Activated T-cell treated with anti-CD3 and anti-CD28 coated beads, Interleukin-2, amount 50 U/mL, for 24 hours (primary cell): ENCODE results near the gene LMAN2.

Experiments
- DNase-seq: peaks from one replicate; pipeline ENCODE4 v3.0.0-alpha.2; 2020
- H3K27ac Mint-ChIP-seq: 2 replicates; pipeline ENCODE4 v1.8.0; 2020; ENCODE audit warnings: mild to moderate bottlenecking, mixed read lengths
- H3K27me3 Mint-ChIP-seq: 2 replicates; pipeline ENCODE4 v1.8.0; 2020; ENCODE audit warnings: mixed read lengths
- H3K36me3 Mint-ChIP-seq: 2 replicates; pipeline ENCODE4 v1.8.0; 2020; ENCODE audit warnings: low read depth, mixed read lengths
- H3K4me1 Mint-ChIP-seq: 2 replicates; pipeline ENCODE4 v1.8.0; 2020; ENCODE audit warnings: low read depth, mixed read lengths
- H3K4me3 Mint-ChIP-seq: 2 replicates; pipeline ENCODE4 v1.8.0; 2020; ENCODE audit warnings: mild to moderate bottlenecking, moderate library complexity, mixed read lengths
- H3K9me3 Mint-ChIP-seq: 2 replicates; pipeline ENCODE4 v1.8.0; 2020; ENCODE audit warnings: mixed read lengths

The LMAN2 gene

GRCh38 chr5:177334781-177335700 lies 16.4 kb downstream of the LMAN2 start:
- no peak for DNase-seq
- H3K27ac Mint-ChIP-seq, result no peak overlapping the region
- H3K27me3 Mint-ChIP-seq, result no peaks in the 10 kb centered on the region
- H3K4me3 Mint-ChIP-seq, result no peak overlapping the region
- H3K36me3 Mint-ChIP-seq, result peaks cover 96% of the 10 kb centered on the region
- H3K9me3 Mint-ChIP-seq, result no peaks in the 10 kb centered on the region
- peaks cover 8% of the 10 kb centered on the region for H3K4me1 Mint-ChIP-seq

- Mint-ChIP-seq H3K27me3 (no peaks in the 10 kb centered on the region), H3K36me3 (peaks cover 94% of the 10 kb centered on the region), H3K4me1 (no peaks in the 10 kb centered on the region), H3K27ac (no peak overlapping the region), H3K9me3 (no peaks in the 10 kb centered on the region), H3K4me3 (no peak overlapping the region)
- no peak for DNase-seq
Measured at GRCh38 chr5:177334155-177334551, 17.3 kb downstream of the LMAN2 start.

- no peak for DNase-seq
- Mint-ChIP-seq H3K27ac (no peak overlapping the region), H3K9me3 (no peaks in the 10 kb centered on the region)
Measured at GRCh38 chr5:177333420-177334154, 17.9 kb downstream of the LMAN2 start.

GRCh38 chr5:177332896-177333260 lies 18.6 kb downstream of the LMAN2 start:
- Mint-ChIP-seq H3K9me3 (no peaks in the 10 kb centered on the region), H3K27ac (no peak overlapping the region), H3K36me3 (peaks cover 91% of the 10 kb centered on the region), H3K4me1 (peaks cover 4% of the 10 kb centered on the region), H3K27me3 (no peaks in the 10 kb centered on the region), H3K4me3 (no peak overlapping the region)
- no peak for DNase-seq

More at GRCh38 chr5:177333420-177334154, 17.9 kb downstream of the LMAN2 start:
- H3K4me3 Mint-ChIP-seq, result no peak overlapping the region
- H3K4me1 Mint-ChIP-seq, result peaks cover 2% of the 10 kb centered on the region
- no peaks in the 10 kb centered on the region for H3K27me3 Mint-ChIP-seq
- peaks cover 91% of the 10 kb centered on the region for H3K36me3 Mint-ChIP-seq

GRCh38 chr5:177332031-177332895 lies 19.2 kb downstream of the LMAN2 start:
- Mint-ChIP-seq H3K4me3 (no peak overlapping the region), H3K27me3 (no peaks in the 10 kb centered on the region), H3K27ac (no peak overlapping the region), H3K9me3 (no peaks in the 10 kb centered on the region), H3K36me3 (peaks cover 91% of the 10 kb centered on the region), H3K4me1 (peaks cover 9% of the 10 kb centered on the region)
- DNase-seq, result no peak

GRCh38 chr5:177330991-177331842 lies 20.3 kb downstream of the LMAN2 start:
- no peak for DNase-seq
- Mint-ChIP-seq H3K4me1 (peaks cover 9% of the 10 kb centered on the region), H3K36me3 (peaks cover 82% of the 10 kb centered on the region), H3K4me3 (no peak overlapping the region), H3K9me3 (no peaks in the 10 kb centered on the region), H3K27ac (peak overlapping the region; percentile 67), H3K27me3 (no peaks in the 10 kb centered on the region)

- no peak for DNase-seq
- H3K36me3 Mint-ChIP-seq, result peaks cover 73% of the 10 kb centered on the region
- H3K27me3 Mint-ChIP-seq, result no peaks in the 10 kb centered on the region
- no peaks in the 10 kb centered on the region for H3K9me3 Mint-ChIP-seq
- peaks cover 11% of the 10 kb centered on the region for H3K4me1 Mint-ChIP-seq
- no peak overlapping the region for H3K4me3 Mint-ChIP-seq
- H3K27ac Mint-ChIP-seq, result no peak overlapping the region
Measured at GRCh38 chr5:177329883-177330282, 21.6 kb downstream of the LMAN2 start.

GRCh38 chr5:177328545-177329231 lies 22.8 kb downstream of the LMAN2 start:
- Mint-ChIP-seq H3K9me3 (no peaks in the 10 kb centered on the region), H3K4me1 (peaks cover 16% of the 10 kb centered on the region), H3K27me3 (no peaks in the 10 kb centered on the region), H3K27ac (peak overlapping the region; percentile 40), H3K4me3 (no peak overlapping the region), H3K36me3 (peaks cover 65% of the 10 kb centered on the region)
- DNase-seq, result no peak

GRCh38 chr5:177327539-177328522 lies 23.6 kb downstream of the LMAN2 start:
- peaks cover 22% of the 10 kb centered on the region for H3K4me1 Mint-ChIP-seq

GRCh38 chr5:177325868-177326381 lies 25.5 kb downstream of the LMAN2 start:
- no peaks in the 10 kb centered on the region for H3K9me3 Mint-ChIP-seq
- no peak for DNase-seq
- H3K27me3 Mint-ChIP-seq, result no peaks in the 10 kb centered on the region
- H3K27ac Mint-ChIP-seq, result no peak overlapping the region
- peaks cover 23% of the 10 kb centered on the region for H3K4me1 Mint-ChIP-seq
- peaks cover 47% of the 10 kb centered on the region for H3K36me3 Mint-ChIP-seq
- H3K4me3 Mint-ChIP-seq, result no peak overlapping the region

More at GRCh38 chr5:177327539-177328522, 23.6 kb downstream of the LMAN2 start:
- DNase-seq, result no peak
- Mint-ChIP-seq H3K9me3 (no peaks in the 10 kb centered on the region), H3K36me3 (peaks cover 59% of the 10 kb centered on the region), H3K27ac (peak overlapping the region; percentile 82), H3K4me3 (no peak overlapping the region), H3K27me3 (no peaks in the 10 kb centered on the region)

- peaks cover 29% of the 10 kb centered on the region for H3K4me1 Mint-ChIP-seq
- no peak overlapping the region for H3K4me3 Mint-ChIP-seq
- H3K36me3 Mint-ChIP-seq, result peaks cover 20% of the 10 kb centered on the region
- H3K9me3 Mint-ChIP-seq, result no peaks in the 10 kb centered on the region
- H3K27me3 Mint-ChIP-seq, result no peaks in the 10 kb centered on the region
- no peak overlapping the region for H3K27ac Mint-ChIP-seq
- no peak for DNase-seq
Measured at GRCh38 chr5:177320879-177321278, 30.6 kb downstream of the LMAN2 start.

- no peak overlapping the region for H3K4me3 Mint-ChIP-seq
Measured at GRCh38 chr5:177319913-177320588, 31.4 kb downstream of the LMAN2 start.

More at GRCh38 chr5:177319913-177320588, 31.4 kb downstream of the LMAN2 start:
- Mint-ChIP-seq H3K4me1 (peaks cover 29% of the 10 kb centered on the region), H3K9me3 (no peaks in the 10 kb centered on the region), H3K36me3 (peaks cover 20% of the 10 kb centered on the region), H3K27ac (no peak overlapping the region), H3K27me3 (no peaks in the 10 kb centered on the region)
- DNase-seq, result no peak
